Mammary epithelial cell (primary cell): ENCODE results near the gene GAST.

Experiments used
- EZH2 ChIP-seq: IDR thresholded peaks from 2 replicates; pipeline ENCODE4 v1.6.1; 2012; ENCODE audit warnings: low read length, inconsistent platforms, borderline replicate concordance
- TF ChIP-seq, protein P1 (sequence below), 2 donors: IDR thresholded peaks in 1 of 2; conservative IDR thresholded peaks in 1 of 2; 2 replicates each; pipeline ENCODE4 v1.5.1; 2011 to 2012; ENCODE audit warnings: inconsistent platforms in 2 of 2, low read length in 2 of 2, mild to moderate bottlenecking in 2 of 2, control low read depth in 1 of 2, low read depth in 1 of 2; ENCODE audit not compliant: insufficient read depth in 1 of 2; ENCODE audit errors: extremely low read depth in 1 of 2

DNA sequence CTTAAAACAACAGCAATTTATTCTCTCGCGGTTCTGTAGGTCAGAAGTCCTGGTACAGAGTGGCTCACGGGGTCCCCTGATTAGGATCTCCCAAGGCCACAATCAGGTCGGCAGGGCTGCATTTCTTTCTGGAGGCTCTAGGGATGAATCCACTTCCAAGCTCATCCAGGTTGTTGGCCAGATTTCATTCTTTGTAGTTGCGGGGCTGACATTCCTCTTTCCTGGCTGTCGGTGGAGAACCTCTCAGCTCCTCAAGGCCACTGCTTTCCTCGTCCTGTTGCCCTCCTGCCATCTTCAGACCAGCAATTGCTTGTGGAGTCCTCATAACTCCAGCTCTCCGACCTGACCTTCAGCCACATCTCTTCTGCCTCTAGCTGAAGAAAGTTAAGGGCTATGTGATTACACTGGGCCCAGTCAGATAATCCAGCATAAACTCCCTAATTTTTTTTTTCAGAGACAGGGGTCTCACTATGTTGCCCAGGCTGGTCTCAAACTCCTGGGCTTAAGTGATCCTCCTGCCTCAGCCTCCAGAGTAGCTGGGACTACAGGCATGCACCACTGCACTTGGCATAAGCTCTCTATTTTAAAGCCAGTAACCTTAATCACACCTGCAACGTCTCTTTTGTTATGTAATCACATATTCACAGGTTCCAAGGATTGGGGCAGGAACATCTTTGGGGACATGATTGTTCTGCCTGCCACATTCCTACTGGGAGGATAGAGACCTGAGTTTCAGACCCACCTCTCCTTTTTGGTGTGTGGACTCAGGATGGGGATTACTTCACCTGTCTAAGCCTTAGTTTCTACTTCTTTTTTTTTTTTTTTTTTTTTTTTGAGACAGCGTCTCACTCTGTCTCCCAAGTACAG lies 4.1 kb upstream of the GAST start:
- TF ChIP-seq, protein P1, sequence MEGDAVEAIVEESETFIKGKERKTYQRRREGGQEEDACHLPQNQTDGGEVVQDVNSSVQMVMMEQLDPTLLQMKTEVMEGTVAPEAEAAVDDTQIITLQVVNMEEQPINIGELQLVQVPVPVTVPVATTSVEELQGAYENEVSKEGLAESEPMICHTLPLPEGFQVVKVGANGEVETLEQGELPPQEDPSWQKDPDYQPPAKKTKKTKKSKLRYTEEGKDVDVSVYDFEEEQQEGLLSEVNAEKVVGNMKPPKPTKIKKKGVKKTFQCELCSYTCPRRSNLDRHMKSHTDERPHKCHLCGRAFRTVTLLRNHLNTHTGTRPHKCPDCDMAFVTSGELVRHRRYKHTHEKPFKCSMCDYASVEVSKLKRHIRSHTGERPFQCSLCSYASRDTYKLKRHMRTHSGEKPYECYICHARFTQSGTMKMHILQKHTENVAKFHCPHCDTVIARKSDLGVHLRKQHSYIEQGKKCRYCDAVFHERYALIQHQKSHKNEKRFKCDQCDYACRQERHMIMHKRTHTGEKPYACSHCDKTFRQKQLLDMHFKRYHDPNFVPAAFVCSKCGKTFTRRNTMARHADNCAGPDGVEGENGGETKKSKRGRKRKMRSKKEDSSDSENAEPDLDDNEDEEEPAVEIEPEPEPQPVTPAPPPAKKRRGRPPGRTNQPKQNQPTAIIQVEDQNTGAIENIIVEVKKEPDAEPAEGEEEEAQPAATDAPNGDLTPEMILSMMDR (conservative IDR thresholded peaks at IDR 0.05 in 1 of 2, IDR thresholded peaks at IDR 0.05 in 1 of 2; ENCODE audit: extremely low read depth in 1 of 2, insufficient read depth in 1 of 2, low read depth in 1 of 2, low read length in 2 of 2): no peak
- TF ChIP-seq EZH2: no peak
